SK-N-SH treated with all-trans-retinoic acid at 6 μM for 48 hours (cell line): Measurements from ENCODE around the gene OR5AU1.

Experiments
- PPARA ChIP-seq: fragments of 250-450 bp; sonication (Bioruptor Pico); IDR thresholded peaks from 2 replicates; pipeline ENCODE4 v1.5.0; 2020; ENCODE audit warnings: mild to moderate bottlenecking, borderline replicate concordance
- SNAI2 ChIP-seq: fragments of 250-450 bp; sonication (Bioruptor Pico); IDR thresholded peaks from 2 replicates; pipeline ENCODE4 v1.5.0; 2020; ENCODE audit warnings: mild to moderate bottlenecking, moderate library complexity
- ZFP30 ChIP-seq: fragments of 450-650 bp; formaldehyde crosslinking; IDR thresholded peaks from 2 replicates; pipeline ENCODE4 v1.5.0; 2022; ENCODE audit warnings: mild to moderate bottlenecking, moderate library complexity
- ZNF565 ChIP-seq: fragments of 450-650 bp; formaldehyde crosslinking; conservative IDR thresholded peaks from 2 replicates; pipeline ENCODE4 v1.5.0; 2020; ENCODE audit warnings: low read depth, mild to moderate bottlenecking, moderate library complexity
- ZNF8 ChIP-seq: fragments of 450-650 bp; formaldehyde crosslinking; IDR thresholded peaks from 2 replicates; pipeline ENCODE4 v1.5.0; 2020; ENCODE audit warnings: mild to moderate bottlenecking, moderate library complexity

DNA sequence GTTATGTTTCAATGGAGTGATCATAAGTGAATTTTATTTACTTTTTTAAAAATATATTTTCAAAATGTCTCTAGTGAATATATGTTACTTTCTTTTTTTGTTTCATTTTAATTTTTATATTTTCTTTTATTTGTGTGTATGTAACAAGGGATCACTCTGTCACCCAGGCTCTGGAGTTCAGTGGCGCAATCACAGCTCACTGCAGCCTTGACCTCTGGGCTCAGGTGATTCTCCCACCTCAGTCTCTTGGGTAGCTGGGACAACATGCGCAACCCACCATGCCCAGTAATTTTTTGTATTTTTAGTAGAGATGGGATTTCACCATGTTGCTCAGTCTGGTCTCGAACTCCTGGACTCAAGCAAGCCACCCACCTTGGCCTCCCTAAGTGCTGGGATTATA lies 36.9 kb downstream of the OR5AU1 start:
- no peak for TF ChIP-seq ZFP30 (CRISPR knock-in tag)
- TF ChIP-seq ZNF8: no peak
- TF ChIP-seq PPARA (CRISPR knock-in tag): no peak
- no peak for TF ChIP-seq SNAI2 (CRISPR knock-in tag)
- TF ChIP-seq ZNF565 (CRISPR knock-in tag): no peak
